OCI-M1 (cell line): ENCODE data around the gene MYO16.

ENCODE experiments used
- DNase-seq: peaks from one replicate; lab custom pipeline; 2025; lab: John Stamatoyannopoulos, UW

Gene MYO16

GRCh38 chr13:108629181-108629752, at the start of gene MYO16:
Gene MYO16 (plus strand): TSS chr13:108629611. CDS start chr13:108629845, 234 bp downstream.
- peak; percentile 15 for DNase-seq

GRCh38 chr13:108586826-108587225, 42.6 kb upstream of the MYO16 start:
- DNase-seq = peak; percentile 23

GRCh38 chr13:108588516-108588915, 40.9 kb upstream of the MYO16 start:
- no peak for DNase-seq

- no peak for DNase-seq
Measured at GRCh38 chr13:108594153-108594552, 35.3 kb upstream of the MYO16 start.

GRCh38 chr13:108595436-108596274, 33.8 kb upstream of the MYO16 start:
- no peak for DNase-seq

- DNase-seq = no peak
Measured at GRCh38 chr13:108597943-108598342, 31.5 kb upstream of the MYO16 start.

GRCh38 chr13:108606424-108606823, 23.0 kb upstream of the MYO16 start:
- DNase-seq = no peak

- peak; percentile 65 for DNase-seq
Measured at GRCh38 chr13:108609353-108609752, 20.1 kb upstream of the MYO16 start.

GRCh38 chr13:108610507-108610906, 18.9 kb upstream of the MYO16 start:
- DNase-seq = peak; percentile 11

GRCh38 chr13:108615241-108615640, 14.2 kb upstream of the MYO16 start:
- DNase-seq = no peak

- DNase-seq = no peak
Measured at GRCh38 chr13:108618233-108618632, 11.2 kb upstream of the MYO16 start.

- no peak for DNase-seq
Measured at GRCh38 chr13:108621462-108621861, 7.9 kb upstream of the MYO16 start.

GRCh38 chr13:108624108-108624507, 5.3 kb upstream of the MYO16 start:
- no peak for DNase-seq

GRCh38 chr13:108624979-108625378, 4.4 kb upstream of the MYO16 start:
- DNase-seq = no peak

- no peak for DNase-seq
Measured at GRCh38 chr13:108629988-108630387, 577 bp downstream of the MYO16 start.

GRCh38 chr13:108632649-108633167, 3.3 kb downstream of the MYO16 start:
- DNase-seq = no peak

- DNase-seq = no peak
Measured at GRCh38 chr13:108638901-108639300, 9.5 kb downstream of the MYO16 start.

GRCh38 chr13:108643646-108644353, 14.4 kb downstream of the MYO16 start:
- DNase-seq = no peak

GRCh38 chr13:108645376-108645775, 16.0 kb downstream of the MYO16 start:
- DNase-seq = no peak

- no peak for DNase-seq
Measured at GRCh38 chr13:108650271-108650670, 20.9 kb downstream of the MYO16 start.

- DNase-seq = no peak
Measured at GRCh38 chr13:108656742-108657141, 27.3 kb downstream of the MYO16 start.

GRCh38 chr13:108657519-108657918, 28.1 kb downstream of the MYO16 start:
- DNase-seq = no peak

- no peak for DNase-seq
Measured at GRCh38 chr13:108662528-108662927, 33.1 kb downstream of the MYO16 start.
